Thoracic aorta (tissue), 2 donors: ENCODE measurements around the gene RNF128. TPM values are rescaled to one million over a fixed set of nuclear protein-coding genes. Genes with fewer than 3 reads are reported as not detected.

ENCODE experiments used
- ATAC-seq: fragments of 150-250 bp; one replicate; pipeline ENCODE4 v1.8.0; 2017; ENCODE audit warnings: low read depth; ENCODE audit not compliant: insufficient number of reproducible peaks, low FRiP score
- DNase-seq: peaks from one replicate; pipeline ENCODE4 v3.0.0-alpha.2; 2020; ENCODE audit warnings: low spot score
- H3K27ac ChIP-seq, 2 donors: fragments of 200-600 bp; sonication (generic); 1 replicate in 1 of 2; 2 replicates in 1 of 2; pipeline ENCODE4 v1.5.1; 2016; ENCODE audit warnings: mild to moderate bottlenecking in 2 of 2, moderate library complexity in 2 of 2
- H3K27me3 ChIP-seq: fragments of 200-600 bp; sonication (generic); replicated peaks from 2 replicates; pipeline ENCODE4 v1.6.0; 2016; ENCODE audit warnings: mild to moderate bottlenecking; ENCODE audit not compliant: insufficient read depth
- H3K36me3 ChIP-seq: fragments of 200-600 bp; sonication (generic); one replicate; pipeline ENCODE4 v1.5.1; 2016
- H3K4me1 ChIP-seq, 2 donors: fragments of 200-600 bp; sonication (generic); 1 replicate in 1 of 2; 2 replicates in 1 of 2; pipeline versions ENCODE4 v1.5.1 to v1.6.0; 2016; ENCODE audit warnings: low read depth in 2 of 2, mild to moderate bottlenecking in 1 of 2; ENCODE audit not compliant: control insufficient read depth in 1 of 2
- H3K4me3 ChIP-seq: fragments of 200-600 bp; sonication (generic); 2 replicates; pipeline ENCODE4 v1.5.1; 2016; ENCODE audit warnings: mild to moderate bottlenecking
- H3K9me3 ChIP-seq: fragments of 200-600 bp; sonication (generic); 2 replicates; pipeline ENCODE4 v1.5.1; 2016
- total RNA-seq, 2 donors: library from RNA; depleted of rRNA; stranded (reverse); fragments of >200 nt; gene quantifications; one replicate each; pipeline versions ENCODE4 v1.1.0 to v1.2.3, GENCODE V29; 2016
- TF ChIP-seq, protein P1 (sequence below): fragments of 200-600 bp; sonication (generic); IDR thresholded peaks from one replicate; pipeline ENCODE4 v1.5.1; 2019; ENCODE audit warnings: antibody characterized with exemption

RNF128 gene
- total RNA-seq, 2 donors from 2014 or later, result not detected

DNA sequence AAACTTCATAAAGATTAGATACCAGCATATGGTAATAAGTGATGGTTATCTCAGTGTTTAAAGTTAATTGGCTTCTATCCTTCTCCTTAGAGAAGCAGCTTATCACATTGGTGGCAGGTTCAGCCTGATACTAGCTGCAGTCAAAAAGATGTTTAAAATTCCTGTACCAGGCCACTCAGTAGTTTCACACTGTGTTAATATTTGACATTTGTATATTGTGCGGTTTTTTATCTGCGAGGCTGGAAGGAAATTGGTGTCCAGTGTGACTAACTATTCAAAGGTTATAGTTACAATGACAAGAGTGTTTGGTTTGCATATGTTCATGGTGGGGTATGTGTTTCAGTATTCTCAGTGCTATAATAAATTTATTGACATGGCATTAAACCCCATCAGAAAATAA lies 48.5 kb downstream of the RNF128 start:
- H3K27ac ChIP-seq, result no peak overlapping the region
- TF ChIP-seq, protein P1, sequence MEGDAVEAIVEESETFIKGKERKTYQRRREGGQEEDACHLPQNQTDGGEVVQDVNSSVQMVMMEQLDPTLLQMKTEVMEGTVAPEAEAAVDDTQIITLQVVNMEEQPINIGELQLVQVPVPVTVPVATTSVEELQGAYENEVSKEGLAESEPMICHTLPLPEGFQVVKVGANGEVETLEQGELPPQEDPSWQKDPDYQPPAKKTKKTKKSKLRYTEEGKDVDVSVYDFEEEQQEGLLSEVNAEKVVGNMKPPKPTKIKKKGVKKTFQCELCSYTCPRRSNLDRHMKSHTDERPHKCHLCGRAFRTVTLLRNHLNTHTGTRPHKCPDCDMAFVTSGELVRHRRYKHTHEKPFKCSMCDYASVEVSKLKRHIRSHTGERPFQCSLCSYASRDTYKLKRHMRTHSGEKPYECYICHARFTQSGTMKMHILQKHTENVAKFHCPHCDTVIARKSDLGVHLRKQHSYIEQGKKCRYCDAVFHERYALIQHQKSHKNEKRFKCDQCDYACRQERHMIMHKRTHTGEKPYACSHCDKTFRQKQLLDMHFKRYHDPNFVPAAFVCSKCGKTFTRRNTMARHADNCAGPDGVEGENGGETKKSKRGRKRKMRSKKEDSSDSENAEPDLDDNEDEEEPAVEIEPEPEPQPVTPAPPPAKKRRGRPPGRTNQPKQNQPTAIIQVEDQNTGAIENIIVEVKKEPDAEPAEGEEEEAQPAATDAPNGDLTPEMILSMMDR, result no peak

DNA sequence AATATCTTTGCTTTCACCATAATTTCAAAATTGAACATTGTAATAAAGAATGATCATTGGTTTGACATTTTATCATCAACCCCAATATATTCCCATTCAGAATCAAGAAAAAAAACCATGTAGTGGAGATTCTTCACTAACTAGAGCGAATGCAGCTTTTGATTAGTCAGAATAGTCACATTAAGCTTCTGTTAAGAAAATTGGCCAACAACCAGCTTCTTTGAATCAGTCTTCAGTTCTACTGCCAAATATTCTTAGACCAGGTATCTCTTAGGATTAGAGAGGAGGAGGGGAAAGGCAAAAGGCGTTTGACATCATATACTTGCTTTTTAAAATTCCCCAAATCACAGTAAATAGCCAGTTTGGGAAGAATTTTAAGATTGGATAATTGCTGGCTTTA lies 53.8 kb downstream of the RNF128 start:
- H3K27me3 ChIP-seq, result no peaks in the 10 kb centered on the region
- ATAC-seq (no peak), DNase-seq (no peak)
- H3K9me3 ChIP-seq, result no peaks in the 10 kb centered on the region
- no peaks in the 10 kb centered on the region for H3K4me1 ChIP-seq
- no peak overlapping the region for H3K27ac ChIP-seq
- no peaks in the 10 kb centered on the region for H3K36me3 ChIP-seq
- TF ChIP-seq, protein P1, result no peak
- no peak overlapping the region for H3K4me3 ChIP-seq

More for the DNA sequence above, 48.5 kb downstream of the RNF128 start:
- Histone ChIP-seq H3K4me3 (no peak overlapping the region), H3K4me1 (no peaks in the 10 kb centered on the region), H3K27me3 (no peaks in the 10 kb centered on the region), H3K36me3 (no peaks in the 10 kb centered on the region), H3K9me3 (no peaks in the 10 kb centered on the region)
- ATAC-seq (no peak), DNase-seq (no peak)

DNA sequence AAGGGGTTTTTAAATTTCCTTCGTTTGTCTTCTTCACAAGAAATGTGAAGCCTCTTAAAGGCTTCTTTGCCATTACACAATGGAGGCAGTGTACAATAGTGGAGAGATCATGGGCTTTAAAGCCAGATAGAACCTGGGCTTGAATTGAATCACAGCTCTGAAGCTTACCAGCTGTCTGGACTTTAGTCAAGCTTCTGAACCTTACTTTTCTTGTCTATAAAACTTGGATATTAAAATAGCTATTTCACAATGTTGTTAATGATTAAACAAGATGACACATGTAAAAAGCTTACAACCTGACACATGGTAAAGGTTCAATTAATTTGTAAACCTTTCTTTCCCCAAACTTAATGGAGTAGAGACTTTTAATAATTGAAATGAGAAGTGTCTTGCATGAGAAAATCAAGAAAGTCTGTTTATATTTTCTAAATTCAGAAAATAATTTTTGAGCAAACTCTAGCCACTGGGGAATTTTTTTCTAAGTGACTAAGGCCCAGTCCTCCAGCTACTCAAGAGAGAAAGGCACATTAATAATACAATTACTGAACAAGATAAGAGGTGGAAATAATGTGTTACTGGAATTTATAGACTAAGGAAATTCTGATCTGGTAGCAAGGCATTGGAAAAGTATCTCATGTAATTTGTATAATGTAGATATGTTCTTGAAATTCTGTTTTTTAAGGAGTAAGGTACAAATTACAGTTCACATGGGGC lies 54.3 kb downstream of the RNF128 start:
- Histone ChIP-seq H3K9me3 (no peaks in the 10 kb centered on the region), H3K4me3 (no peak overlapping the region), H3K27me3 (no peaks in the 10 kb centered on the region), H3K27ac (no peak overlapping the region), H3K4me1 (no peaks in the 10 kb centered on the region), H3K36me3 (no peaks in the 10 kb centered on the region)
- TF ChIP-seq, protein P1, result no peak
- DNase-seq, result no peak
- no peak for ATAC-seq

DNA sequence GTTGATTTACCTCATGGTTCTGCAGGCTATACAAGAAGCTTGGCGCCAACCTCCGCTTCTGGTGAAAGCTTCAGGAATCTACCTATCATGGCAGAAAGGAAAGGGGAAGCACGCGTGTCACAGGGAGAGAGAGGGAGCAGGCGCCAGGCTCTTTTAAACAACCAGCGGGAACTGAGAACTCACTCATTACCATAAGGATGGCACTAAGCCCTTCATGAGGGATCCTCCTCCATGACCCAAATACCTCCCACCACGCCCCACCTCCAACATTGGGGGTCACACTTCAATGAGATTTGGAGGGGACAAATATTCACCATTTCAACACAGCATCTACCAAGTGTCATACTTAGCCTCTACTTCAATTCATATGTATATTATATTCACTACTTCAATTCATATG lies 57.2 kb downstream of the RNF128 start:
- no peaks in the 10 kb centered on the region for H3K36me3 ChIP-seq
- ATAC-seq (no peak), DNase-seq (no peak)
- H3K27ac ChIP-seq, result no peak overlapping the region
- no peaks in the 10 kb centered on the region for H3K9me3 ChIP-seq
- no peaks in the 10 kb centered on the region for H3K27me3 ChIP-seq
- TF ChIP-seq, protein P1, result no peak
- H3K4me3 ChIP-seq, result no peak overlapping the region
- no peaks in the 10 kb centered on the region for H3K4me1 ChIP-seq

DNA sequence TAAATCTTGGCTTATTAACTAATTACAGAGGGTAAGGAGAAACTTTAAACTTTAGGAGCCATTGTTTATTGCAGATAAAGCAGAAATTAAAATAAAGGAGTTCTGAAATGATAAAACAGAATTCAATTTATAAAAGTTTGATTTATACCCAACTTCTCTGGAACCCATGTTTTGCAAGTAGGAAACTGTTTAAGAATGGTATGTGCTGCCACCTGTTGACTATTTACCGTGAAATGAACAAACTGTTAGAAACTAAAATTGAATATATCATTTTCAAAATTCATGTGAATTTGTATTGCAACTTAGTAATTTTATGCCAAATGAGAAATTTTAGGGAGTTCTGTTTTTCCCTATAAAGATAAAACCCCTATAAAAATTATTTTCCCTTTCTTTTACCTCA lies 65.0 kb downstream of the RNF128 start:
- TF ChIP-seq, protein P1, result no peak
- Histone ChIP-seq H3K4me3 (no peak overlapping the region), H3K27ac (no peak overlapping the region), H3K36me3 (no peaks in the 10 kb centered on the region), H3K4me1 (no peaks in the 10 kb centered on the region), H3K27me3 (no peaks in the 10 kb centered on the region), H3K9me3 (no peaks in the 10 kb centered on the region)
- no peak for ATAC-seq
- DNase-seq, result no peak
